HG03520 (cell line): ENCODE results near the gene SYT17.

Experiments
- ATAC-seq: cut with Tn5 transposase; IDR thresholded peaks from one replicate; pipeline ENCODE4 v1.9.1; 2021; ENCODE audit warnings: mild to moderate bottlenecking, moderate library complexity; ENCODE audit not compliant: unreplicated experiment

The SYT17 gene, protein sequence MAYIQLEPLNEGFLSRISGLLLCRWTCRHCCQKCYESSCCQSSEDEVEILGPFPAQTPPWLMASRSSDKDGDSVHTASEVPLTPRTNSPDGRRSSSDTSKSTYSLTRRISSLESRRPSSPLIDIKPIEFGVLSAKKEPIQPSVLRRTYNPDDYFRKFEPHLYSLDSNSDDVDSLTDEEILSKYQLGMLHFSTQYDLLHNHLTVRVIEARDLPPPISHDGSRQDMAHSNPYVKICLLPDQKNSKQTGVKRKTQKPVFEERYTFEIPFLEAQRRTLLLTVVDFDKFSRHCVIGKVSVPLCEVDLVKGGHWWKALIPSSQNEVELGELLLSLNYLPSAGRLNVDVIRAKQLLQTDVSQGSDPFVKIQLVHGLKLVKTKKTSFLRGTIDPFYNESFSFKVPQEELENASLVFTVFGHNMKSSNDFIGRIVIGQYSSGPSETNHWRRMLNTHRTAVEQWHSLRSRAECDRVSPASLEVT

DNA sequence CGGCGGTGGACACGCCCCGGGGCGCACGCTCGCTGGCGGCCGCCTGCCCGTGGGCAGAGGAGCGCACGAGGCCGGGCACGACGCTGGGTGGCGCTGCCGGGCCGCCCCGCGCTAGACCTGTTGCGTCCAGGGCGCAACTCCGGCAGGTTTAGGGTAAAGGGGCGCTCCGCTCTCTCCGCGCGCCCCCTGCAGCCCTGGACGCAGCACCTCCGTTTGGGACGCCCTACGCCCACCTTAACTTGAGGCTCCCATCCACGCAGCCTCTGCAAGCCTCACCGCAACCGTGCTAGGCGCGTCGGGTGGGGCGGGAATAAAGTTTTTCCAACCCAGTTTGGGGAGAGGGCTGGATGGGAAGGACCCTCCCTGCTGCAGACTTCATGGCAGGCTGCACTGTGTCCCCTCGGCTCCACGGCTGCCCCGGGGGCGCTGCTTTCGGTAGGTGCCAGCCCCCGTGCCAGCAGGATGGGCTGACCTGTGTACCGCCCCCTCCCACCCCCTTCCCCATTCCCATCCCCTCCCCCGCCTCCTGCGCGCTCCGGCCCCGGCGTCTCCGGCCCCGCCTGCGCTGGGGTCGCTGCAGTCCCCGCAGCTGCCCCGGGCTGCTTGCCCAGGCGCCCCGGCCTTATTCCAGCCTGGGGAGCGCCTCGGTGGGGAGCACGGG, at the start of gene SYT17:
SYT17 (plus strand) TSS at position 531 of the 661 bp plus-strand sequence. CDS start 407 bp downstream, outside the sequence.
- no peak for ATAC-seq

DNA sequence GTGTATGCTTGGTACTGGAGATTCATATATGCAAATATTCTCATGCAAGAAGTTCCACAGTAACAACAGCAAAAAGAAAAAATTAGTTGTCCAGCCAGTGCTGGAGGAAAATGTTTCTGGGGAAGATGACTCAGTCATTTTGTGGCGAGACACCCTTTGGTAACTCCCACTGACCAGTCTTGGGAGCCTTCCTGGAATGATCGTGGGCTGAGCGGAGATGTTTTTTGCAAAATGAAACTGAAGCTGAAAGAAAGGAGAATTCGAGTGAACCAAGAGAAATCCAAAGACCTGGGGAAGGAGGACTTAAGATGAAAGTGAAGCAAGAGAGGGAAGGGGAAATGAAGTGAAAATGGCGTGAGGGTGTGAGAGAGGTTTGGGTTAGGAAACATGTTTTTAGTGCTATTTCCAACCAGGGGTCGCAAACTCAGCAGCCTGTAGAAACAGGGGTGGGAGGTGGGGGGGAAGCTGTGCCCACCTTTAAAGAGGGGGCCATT, 49.1 kb upstream of the SYT17 start:
- ATAC-seq = no peak

GRCh38 chr16:19119564-19119963, 48.5 kb upstream of the SYT17 start:
- no peak for ATAC-seq

DNA sequence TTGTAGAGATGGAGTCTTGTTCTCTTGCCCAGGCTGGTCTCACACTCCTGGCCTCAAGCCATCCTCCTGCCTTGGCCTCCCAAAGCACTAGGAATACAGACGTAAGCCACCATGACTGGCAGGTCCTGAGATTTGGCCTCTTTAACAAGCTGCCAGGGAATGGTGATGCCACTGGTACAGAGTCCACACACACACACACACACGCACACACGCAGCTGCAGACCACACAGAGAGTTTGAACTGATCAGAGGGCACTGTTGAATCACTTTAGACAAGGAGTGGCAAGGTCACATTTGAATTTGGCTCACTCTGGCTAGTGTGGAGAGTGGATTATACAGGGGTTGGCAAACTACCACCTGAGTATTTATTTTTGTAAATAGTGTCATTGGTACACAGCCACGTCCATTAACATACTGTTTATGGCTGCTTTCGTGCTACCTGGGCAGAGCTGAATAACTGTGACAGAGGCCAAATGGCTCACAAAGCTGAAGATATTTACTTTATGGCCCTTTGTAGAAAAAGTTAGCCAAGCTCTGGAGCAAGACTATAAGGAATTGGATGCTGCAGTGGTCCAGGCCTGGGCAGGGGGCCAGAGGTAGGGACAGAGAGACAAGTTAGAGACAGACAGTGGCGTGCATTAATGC, 44.4 kb upstream of the SYT17 start:
- ATAC-seq = no peak

GRCh38 chr16:19126300-19126699, 41.7 kb upstream of the SYT17 start:
- no peak for ATAC-seq

DNA sequence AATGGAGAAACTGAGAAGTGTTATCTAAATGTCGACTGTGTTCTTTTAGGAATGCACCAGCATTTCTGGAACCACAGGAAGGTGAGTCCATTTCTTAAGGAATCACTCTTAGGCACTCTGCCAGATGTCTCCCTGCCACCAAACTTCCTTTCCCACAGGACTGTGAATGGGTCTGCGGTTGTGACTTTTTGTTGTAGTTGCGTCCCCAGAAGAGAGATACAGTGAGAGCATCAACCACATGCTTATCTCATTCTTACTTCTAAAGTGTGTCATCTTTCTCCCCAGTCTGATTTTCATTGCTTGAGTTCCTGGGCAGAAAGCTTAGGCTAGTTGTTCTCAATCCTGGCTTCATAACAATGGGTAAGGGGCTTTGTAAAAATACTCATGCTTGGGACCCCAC, 40.8 kb upstream of the SYT17 start:
- ATAC-seq = no peak

DNA sequence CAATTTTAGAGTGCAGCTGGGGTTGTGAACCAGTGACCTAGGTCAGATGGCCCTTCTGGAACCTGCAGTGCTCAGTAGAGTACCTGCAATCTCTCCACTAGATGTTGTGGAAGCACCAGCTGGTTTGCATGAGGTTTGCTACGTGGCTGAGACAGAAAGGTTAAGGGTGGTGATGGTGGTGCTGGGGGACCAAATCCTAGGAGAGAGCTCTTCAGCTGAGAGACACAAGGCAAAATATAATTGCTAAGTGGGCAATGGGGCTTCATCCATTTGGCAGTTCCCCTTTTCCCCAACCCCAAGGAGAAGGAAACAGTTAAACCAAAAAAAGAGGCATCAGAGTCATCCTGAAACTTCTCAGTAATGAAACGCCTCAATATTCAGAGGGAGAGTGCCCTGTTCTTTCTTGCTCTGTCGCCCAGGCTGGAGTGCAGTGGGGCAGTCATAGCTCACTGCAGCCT, 40.3 kb upstream of the SYT17 start:
- ATAC-seq = peak; percentile 44

DNA sequence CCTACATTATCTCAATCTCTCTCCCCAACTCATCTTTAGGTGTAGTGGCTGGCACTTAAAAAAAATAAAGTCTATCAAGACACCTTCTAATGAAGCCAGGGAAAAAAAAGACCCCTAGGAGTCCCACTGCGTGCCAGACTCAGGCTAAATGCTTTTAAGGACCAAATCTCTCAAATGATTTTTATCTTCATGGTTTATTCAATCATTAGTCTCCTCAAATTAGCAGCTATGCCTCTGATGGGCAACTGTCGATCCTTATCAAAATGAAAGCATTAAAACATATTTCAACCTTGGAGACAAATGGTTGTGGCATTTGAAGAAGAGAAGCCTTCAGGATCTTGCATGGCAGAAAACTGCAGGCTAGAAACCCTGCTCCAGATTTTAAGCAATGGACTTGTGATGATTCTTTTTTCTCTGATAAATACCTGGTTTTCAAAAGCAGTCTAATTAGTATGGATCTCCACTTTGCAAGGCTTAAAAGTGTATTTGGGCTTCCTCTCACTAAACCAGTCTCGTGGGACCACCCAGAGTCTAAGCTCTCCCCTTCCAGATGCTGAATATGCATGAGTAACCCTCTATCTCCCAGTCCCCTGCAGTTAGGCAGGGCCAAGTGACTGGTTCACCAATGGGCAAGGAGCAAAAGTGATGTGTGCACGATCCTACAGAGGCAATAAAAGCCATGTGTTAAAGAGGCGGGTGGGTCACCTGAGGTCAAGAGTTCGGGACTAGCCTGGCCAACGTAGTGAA, 39.4 kb upstream of the SYT17 start:
- no peak for ATAC-seq

- ATAC-seq = no peak
These were observed 37.7 kb upstream of the SYT17 start for GRCh38 chr16:19130385-19130784.

GRCh38 chr16:19130852-19131824, 36.9 kb upstream of the SYT17 start:
- ATAC-seq = no peak

DNA sequence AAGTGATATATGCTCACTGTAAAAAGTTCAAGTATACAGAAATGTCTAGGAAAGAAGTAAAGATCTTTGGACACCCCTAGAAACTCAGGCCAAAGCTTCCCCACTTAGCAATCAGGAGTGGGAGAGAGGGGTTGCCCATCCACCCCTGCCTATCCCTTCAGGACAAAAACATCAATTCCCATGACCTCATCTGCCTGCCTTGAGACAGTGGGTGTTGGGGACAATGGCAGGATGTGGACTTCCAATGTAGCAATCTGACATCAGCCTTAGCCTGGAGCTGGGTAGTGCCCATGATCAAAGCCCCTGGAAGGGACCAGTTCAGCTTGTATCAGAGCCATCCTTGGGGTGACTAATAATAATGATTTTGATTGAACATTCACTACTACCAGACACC, 36.2 kb upstream of the SYT17 start:
- ATAC-seq = no peak

GRCh38 chr16:19132255-19132654, 35.8 kb upstream of the SYT17 start:
- ATAC-seq = no peak

DNA sequence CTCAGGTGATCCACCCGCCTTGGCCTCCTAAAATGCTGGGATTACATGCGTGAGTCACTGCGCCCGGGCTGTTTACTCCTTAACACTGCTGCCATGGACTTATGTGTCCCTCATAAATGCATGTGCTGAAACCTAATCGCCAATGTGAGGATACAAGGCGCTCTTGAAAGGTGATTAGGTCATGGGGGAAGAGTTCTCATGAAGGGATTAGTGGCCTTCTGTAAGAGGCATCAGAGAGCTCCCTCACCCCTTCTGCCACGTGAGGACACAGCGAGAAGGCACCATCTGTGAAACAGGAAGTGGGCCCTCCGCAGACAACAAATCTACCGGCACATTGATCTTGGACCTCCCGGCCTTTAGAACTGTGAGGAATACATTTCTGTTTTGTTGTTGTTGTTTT, 35.1 kb upstream of the SYT17 start:
- no peak for ATAC-seq

DNA sequence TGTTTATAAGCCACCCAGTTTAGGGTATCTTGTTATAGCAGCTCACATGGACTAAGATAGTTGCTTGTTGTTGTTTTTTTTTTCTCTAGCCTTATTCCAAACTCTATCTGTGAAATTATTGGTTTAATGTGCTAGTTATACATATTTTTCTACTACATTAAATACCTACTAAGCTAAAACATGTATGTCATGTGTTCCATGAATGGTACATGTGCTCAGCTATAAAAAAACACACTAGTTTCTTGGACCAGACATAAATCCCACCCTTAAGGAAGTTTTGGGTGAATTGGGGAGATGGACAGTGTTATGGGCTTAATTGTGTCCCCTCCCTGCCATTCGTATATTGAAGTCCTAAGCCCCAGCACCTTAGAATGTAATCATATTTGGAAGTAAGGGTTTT, 34.4 kb upstream of the SYT17 start:
- no peak for ATAC-seq

DNA sequence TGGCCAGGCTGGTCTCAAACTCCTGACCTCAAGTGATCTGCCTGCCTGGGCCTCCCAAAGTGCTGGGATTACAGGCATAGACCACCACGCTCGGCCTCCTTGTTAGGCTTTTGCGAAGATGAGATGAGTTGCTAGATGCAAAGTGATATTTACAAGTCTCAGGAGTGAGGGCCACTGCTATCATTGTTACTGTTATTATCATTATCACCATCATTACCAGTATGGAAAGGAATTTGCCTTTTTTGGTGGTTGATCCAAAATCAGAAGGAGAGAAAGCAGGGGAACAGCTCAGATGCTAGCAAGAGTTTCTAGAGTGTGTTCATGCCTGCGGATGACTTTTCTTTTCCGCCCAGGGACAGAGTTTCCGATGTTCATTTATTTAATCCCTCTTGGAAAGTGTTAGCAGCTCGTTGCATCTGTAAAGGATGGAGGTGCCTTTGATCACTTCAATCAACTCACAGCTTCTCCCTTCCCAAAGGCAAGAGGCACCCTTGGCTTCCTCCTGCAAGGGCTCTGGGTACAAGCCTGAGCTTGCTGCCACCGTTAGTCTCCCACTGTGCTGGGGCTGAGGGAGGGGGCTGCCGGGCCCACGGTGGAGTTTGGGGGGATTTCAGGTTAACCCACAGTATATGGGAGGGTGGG, 32.7 kb upstream of the SYT17 start:
- no peak for ATAC-seq

DNA sequence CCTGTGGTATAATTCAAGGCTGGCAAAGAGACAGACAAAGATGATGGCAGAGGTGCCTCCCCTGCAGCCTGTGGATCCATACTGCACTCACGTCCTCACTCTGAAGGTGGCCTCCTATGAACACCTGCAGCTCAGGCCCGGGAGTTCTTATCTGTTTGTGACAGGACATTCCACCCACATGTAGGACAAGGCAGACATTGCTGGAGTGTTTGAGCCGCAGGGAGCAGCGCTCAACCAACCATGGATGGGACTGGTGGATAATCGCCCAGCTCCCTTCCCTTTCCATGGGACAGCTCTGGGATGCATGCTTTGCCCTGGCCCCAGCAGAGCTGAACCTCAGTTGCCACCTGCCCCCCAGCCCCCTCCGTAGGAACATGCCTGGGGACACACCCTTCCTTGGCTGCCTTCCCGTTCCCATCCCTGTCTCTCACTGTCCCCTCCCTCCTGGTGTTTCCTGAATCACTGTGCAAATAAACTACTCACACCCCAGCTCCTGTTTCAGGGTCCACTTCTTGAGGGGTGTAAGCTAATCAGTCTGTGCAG, 32.1 kb upstream of the SYT17 start:
- no peak for ATAC-seq

GRCh38 chr16:19136549-19137196, 31.4 kb upstream of the SYT17 start:
- no peak for ATAC-seq
